Neuronal stem cell (in vitro differentiated cells): Measurements from ENCODE around the gene TMEM208.

Source experiments
- DNase-seq: peaks from one replicate; pipeline ENCODE4 v3.0.0-alpha.2; 2013; ENCODE audit warnings: low spot score
- H2AFZ ChIP-seq: one replicate; pipeline ENCODE4 v1.6.1; 2013; ENCODE audit warnings: mild to moderate bottlenecking, low read length, inconsistent platforms
- H2AK5ac ChIP-seq: 2 replicates; pipeline ENCODE4 v1.6.1; 2013; ENCODE audit warnings: low read depth, mild to moderate bottlenecking, inconsistent platforms, low read length, moderate library complexity, mixed read lengths
- H2BK120ac ChIP-seq: 2 replicates; pipeline ENCODE4 v1.6.1; 2013; ENCODE audit warnings: low read depth, mild to moderate bottlenecking, inconsistent platforms, low read length, moderate library complexity, mixed read lengths
- H2BK12ac ChIP-seq: one replicate; pipeline ENCODE4 v1.6.1; 2013; ENCODE audit warnings: low read length, inconsistent platforms
- H2BK15ac ChIP-seq: 2 replicates; pipeline ENCODE4 v1.6.1; 2013; ENCODE audit warnings: mild to moderate bottlenecking, low read length, inconsistent platforms, mixed read lengths
- H2BK5ac ChIP-seq: one replicate; pipeline ENCODE4 v1.6.1; 2013; ENCODE audit warnings: inconsistent platforms, mild to moderate bottlenecking, low read length, moderate library complexity
- H3K14ac ChIP-seq: one replicate; pipeline ENCODE4 v1.6.1; 2013; ENCODE audit warnings: low read length, inconsistent platforms
- H3K18ac ChIP-seq: 2 replicates; pipeline ENCODE4 v1.6.1; 2013; ENCODE audit warnings: low read length, inconsistent platforms
- H3K23ac ChIP-seq: 2 replicates; pipeline ENCODE4 v1.6.1; 2013; ENCODE audit warnings: low read depth, mild to moderate bottlenecking, mixed read lengths, low read length, inconsistent platforms; ENCODE audit not compliant: poor library complexity
- H3K27ac ChIP-seq: replicated peaks from 3 replicates; pipeline ENCODE4 v1.5.1; 2013; ENCODE audit warnings: low read length, inconsistent platforms
- H3K27me3 ChIP-seq, 3 experiments: 2 replicates each; pipeline ENCODE4 v1.6.1; 2013; ENCODE audit warnings: low read length in 3 of 3, mild to moderate bottlenecking in 2 of 3, inconsistent platforms in 1 of 3, low read depth in 1 of 3, mixed read lengths in 1 of 3, moderate library complexity in 1 of 3; ENCODE audit not compliant: control insufficient read depth in 3 of 3, insufficient read depth in 3 of 3
- H3K36me3 ChIP-seq, 2 donors: replicated peaks in 1 of 2; 2 replicates each; pipeline ENCODE4 v1.6.1; 2013; ENCODE audit warnings: low read length in 2 of 2; ENCODE audit not compliant: control insufficient read depth in 2 of 2, insufficient read depth in 2 of 2
- H3K4ac ChIP-seq: 2 replicates; pipeline ENCODE4 v1.6.1; 2013; ENCODE audit warnings: inconsistent platforms, mild to moderate bottlenecking, low read length, moderate library complexity
- H3K4me1 ChIP-seq, 2 donors: 1 replicate in 1 of 2; 2 replicates in 1 of 2; pipeline ENCODE4 v1.6.1; 2013; ENCODE audit warnings: low read length in 2 of 2, low read depth in 1 of 2; ENCODE audit not compliant: control insufficient read depth in 2 of 2, insufficient read depth in 1 of 2
- H3K4me2 ChIP-seq: one replicate; pipeline ENCODE4 v1.6.1; 2013; ENCODE audit warnings: mild to moderate bottlenecking, low read length, inconsistent platforms; ENCODE audit not compliant: insufficient read depth, poor library complexity, severe bottlenecking
- H3K4me3 ChIP-seq, 2 donors: 2 replicates each; pipeline ENCODE4 v1.5.1; 2013; ENCODE audit warnings: low read length in 2 of 2, mild to moderate bottlenecking in 2 of 2, inconsistent platforms in 1 of 2, moderate library complexity in 1 of 2
- H3K79me1 ChIP-seq: one replicate; pipeline ENCODE4 v1.6.1; 2013; ENCODE audit warnings: low read depth, mild to moderate bottlenecking, inconsistent platforms, low read length, moderate library complexity
- H3K9ac ChIP-seq: one replicate; pipeline ENCODE4 v1.6.1; 2013; ENCODE audit warnings: mild to moderate bottlenecking, low read depth, low read length, inconsistent platforms; ENCODE audit not compliant: poor library complexity
- H3K9me3 ChIP-seq, 2 donors: replicated peaks in 1 of 2; 2 replicates each; pipeline versions ENCODE3 to v1.6.1; 2013; ENCODE audit warnings: low read length in 2 of 2, mild to moderate bottlenecking in 2 of 2, inconsistent platforms in 1 of 2, low read depth in 1 of 2, mixed read lengths in 1 of 2, moderate library complexity in 1 of 2; ENCODE audit not compliant: control insufficient read depth in 2 of 2, insufficient read depth in 1 of 2
- H4K8ac ChIP-seq: one replicate; pipeline ENCODE4 v1.6.1; 2013; ENCODE audit warnings: low read depth, mild to moderate bottlenecking, inconsistent platforms, low read length, moderate library complexity
- H4K91ac ChIP-seq: one replicate; pipeline ENCODE4 v1.6.1; 2013; ENCODE audit warnings: low read length, low read depth, mild to moderate bottlenecking, inconsistent platforms; ENCODE audit not compliant: poor library complexity
- WGBS, 2 donors: extraction: QIAGEN DNeasy Blood & Tissue Kit; methylation state at CpG; one replicate each; pipeline ENCODE4 v1.1.7; 2013; ENCODE audit warnings: missing lambda C conversion rate in 2 of 2, mixed read lengths in 1 of 2; ENCODE audit not compliant: insufficient read length in 2 of 2, insufficient replicate concordance in 1 of 2; ENCODE audit errors: extremely low coverage in 2 of 2; 5-methylcytosine and 5-hydroxymethylcytosine counted together

TMEM208 gene

GRCh38 chr16:67248401-67249177 is 21.7 kb downstream of the TMEM208 start, which contains the start of gene SLC9A5:
Gene SLC9A5, plus strand, starts transcription at chr16:67248979. Its CDS starts 36 bp downstream, at chr16:67249015.
- DNase-seq = no peak
- no peak within 1 kb of the TSS for H3K27ac ChIP-seq
- no peaks in the 10 kb centered on the region for H3K9me3 ChIP-seq
- peak within 1 kb of the TSS; percentile 62 for H2BK5ac ChIP-seq
- H4K8ac ChIP-seq = peak within 1 kb of the TSS; percentile 1
- peak within 1 kb of the TSS; percentile 17 for H2AK5ac ChIP-seq
- peak within 1 kb of the TSS; percentile 34 for H3K23ac ChIP-seq
- WGBS, 2 donors = no CpG with 5 or more reads among the region's 75 CpGs
- no peaks in the 10 kb centered on the region for H3K79me1 ChIP-seq
- H3K4ac ChIP-seq = no peak within 1 kb of the TSS
- peak within 1 kb of the TSS; percentile 99 for H3K4me2 ChIP-seq
- no peaks in the 10 kb centered on the region for H3K36me3 ChIP-seq
- no peak within 1 kb of the TSS for H2BK120ac ChIP-seq
- peak within 1 kb of the TSS; percentile 80 to 86 for H3K4me3 ChIP-seq
- H3K14ac ChIP-seq = peak within 1 kb of the TSS; percentile 73
- H4K91ac ChIP-seq = no peak within 1 kb of the TSS
- H3K18ac ChIP-seq = peak within 1 kb of the TSS; percentile 88
- peak within 1 kb of the TSS; percentile 86 for H2BK15ac ChIP-seq
- H2BK12ac ChIP-seq = peak within 1 kb of the TSS; percentile 7
- peaks cover 27 to 29% of the 10 kb centered on the region in 2 donors for H3K4me1 ChIP-seq
- peaks cover 0 to 30% (median 7%) of the 10 kb centered on the region in 3 experiments for H3K27me3 ChIP-seq
- H3K9ac ChIP-seq = peak within 1 kb of the TSS; percentile 93
- H2AFZ ChIP-seq = peak within 1 kb of the TSS; percentile 96

- Histone ChIP-seq H3K4ac (no peak overlapping the region), H2BK5ac (peak overlapping the region; percentile 62), H2BK12ac (peak overlapping the region; percentile 24), H3K9ac (peak overlapping the region; percentile 93), H3K27ac (no peak overlapping the region), H3K14ac (peak overlapping the region; percentile 73), H4K91ac (no peak overlapping the region), H3K27me3 (peaks cover 0 to 30% (median 7%) of the 10 kb centered on the region in 3 experiments), H2BK120ac (no peak overlapping the region), H3K4me2 (peak overlapping the region; percentile 99), H3K18ac (peak overlapping the region; percentile 88), H2BK15ac (peak overlapping the region; percentile 86), H3K9me3 (no peaks in the 10 kb centered on the region), H3K79me1 (no peaks in the 10 kb centered on the region), H3K4me3 (peak overlapping the region; percentile 80 to 86), H2AFZ (peak overlapping the region; percentile 96), H2AK5ac (peak overlapping the region; percentile 8), H3K36me3 (no peaks in the 10 kb centered on the region), H4K8ac (no peak overlapping the region), H3K4me1 (peaks cover 27 to 29% of the 10 kb centered on the region in 2 donors), H3K23ac (peak overlapping the region; percentile 34)
- WGBS, 2 donors = no CpG with 5 or more reads among the region's 22 CpGs
- no peak for DNase-seq
Observed at GRCh38 chr16:67249178-67250044, 22.5 kb downstream of the TMEM208 start.

- Histone ChIP-seq H2BK15ac (no peak overlapping the region), H2BK120ac (no peak overlapping the region)
Observed at GRCh38 chr16:67250045-67250327, 23.1 kb downstream of the TMEM208 start.

More at GRCh38 chr16:67250045-67250327, 23.1 kb downstream of the TMEM208 start:
- Histone ChIP-seq H3K23ac (no peak overlapping the region), H2BK12ac (peak overlapping the region; percentile 24), H3K18ac (no peak overlapping the region), H2AK5ac (no peak overlapping the region), H3K79me1 (no peaks in the 10 kb centered on the region), H3K4ac (no peak overlapping the region), H3K27me3 (peaks cover 0 to 30% (median 7%) of the 10 kb centered on the region in 3 experiments), H4K8ac (no peak overlapping the region), H3K9me3 (no peaks in the 10 kb centered on the region), H3K4me1 (peaks cover 25 to 27% of the 10 kb centered on the region in 2 donors), H3K14ac (no peak overlapping the region), H3K4me3 (no peak overlapping the region), H3K9ac (no peak overlapping the region), H3K27ac (no peak overlapping the region), H2BK5ac (no peak overlapping the region), H4K91ac (no peak overlapping the region), H3K36me3 (no peaks in the 10 kb centered on the region), H3K4me2 (no peak overlapping the region), H2AFZ (peak overlapping the region; percentile 96)
- WGBS, 2 donors = no CpG with 5 or more reads among the region's 4 CpGs
- no peak for DNase-seq
